ENCODE measurements around the gene DDX23. TPM values are rescaled to one million over a fixed set of nuclear protein-coding genes. Genes with fewer than 3 reads are reported as not detected.

Gene DDX23
- total RNA-seq, 1 donor from 2014 or later = 60.2 TPM

- intact Hi-C loops (cut with DNase I) = no loop called here
- ATAC-seq (no peak), DNase-seq (ENCODE audit: low spot score) (no peak)
These were observed 23.7 kb downstream of the DDX23 start for GRCh38 chr12:48828293-48828692.

- no peak for DNase-seq (ENCODE audit: low spot score)
- ATAC-seq = no peak
These were observed 24.4 kb downstream of the DDX23 start for GRCh38 chr12:48827513-48828096.

GRCh38 chr12:48827026-48827425 is 24.9 kb downstream of the DDX23 start:
- DNase-seq (ENCODE audit: low spot score) = no peak
- intact Hi-C loops (cut with DNase I) = no loop called here
- ATAC-seq = no peak

More at GRCh38 chr12:48827513-48828096, 24.4 kb downstream of the DDX23 start:
- intact Hi-C loops (cut with DNase I) = no loop called here

GRCh38 chr12:48826209-48826855 is 25.6 kb downstream of the DDX23 start:
- ATAC-seq = no peak
- no peak for DNase-seq (ENCODE audit: low spot score)
- intact Hi-C loops (cut with DNase I) = no loop called here

DNA sequence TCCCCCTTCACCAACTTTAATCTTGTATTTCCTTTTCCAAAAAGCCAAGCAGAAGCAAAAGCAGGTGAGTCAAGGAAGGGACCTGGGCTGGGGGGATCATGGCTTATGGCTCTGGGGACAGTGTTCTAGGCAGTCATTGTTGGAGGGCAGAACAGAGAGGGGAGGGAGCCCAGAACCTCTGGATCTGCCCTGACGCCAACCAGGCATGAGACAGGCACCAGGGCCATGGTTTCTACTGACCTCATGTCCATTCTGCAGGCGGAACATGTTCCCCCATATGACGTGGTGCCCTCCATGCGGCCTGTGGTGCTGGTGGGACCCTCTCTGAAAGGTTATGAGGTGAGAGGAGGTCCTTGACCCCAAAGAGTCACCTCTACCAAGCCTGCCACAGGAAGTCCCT is 27.1 kb downstream of the DDX23 start:
- no peak for DNase-seq (ENCODE audit: low spot score)
- intact Hi-C loops (cut with DNase I) = no loop called here
- ATAC-seq = no peak

DNA sequence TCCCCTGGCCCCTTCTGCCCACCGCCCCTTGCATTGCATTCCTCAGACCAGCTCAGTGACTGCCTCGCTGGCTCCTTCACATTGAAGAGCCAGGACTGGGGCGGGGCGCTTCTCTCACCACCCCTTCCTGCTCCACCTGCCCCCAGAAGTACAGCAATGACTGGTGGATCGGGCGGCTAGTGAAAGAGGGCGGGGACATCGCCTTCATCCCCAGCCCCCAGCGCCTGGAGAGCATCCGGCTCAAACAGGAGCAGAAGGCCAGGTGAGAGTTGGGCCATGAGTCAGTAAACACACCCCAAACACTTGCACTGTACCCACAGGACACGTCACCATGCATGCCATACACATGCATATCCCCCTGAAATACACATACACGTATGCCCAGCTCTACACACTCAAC is 27.9 kb downstream of the DDX23 start:
- DNase-seq (ENCODE audit: low spot score) (no peak), ATAC-seq (no peak)
- intact Hi-C loops (cut with DNase I) = no loop called here

GRCh38 chr12:48823281-48823680 is 28.7 kb downstream of the DDX23 start:
- intact Hi-C loops (cut with DNase I) = no loop called here
- no peak for ATAC-seq

DNA sequence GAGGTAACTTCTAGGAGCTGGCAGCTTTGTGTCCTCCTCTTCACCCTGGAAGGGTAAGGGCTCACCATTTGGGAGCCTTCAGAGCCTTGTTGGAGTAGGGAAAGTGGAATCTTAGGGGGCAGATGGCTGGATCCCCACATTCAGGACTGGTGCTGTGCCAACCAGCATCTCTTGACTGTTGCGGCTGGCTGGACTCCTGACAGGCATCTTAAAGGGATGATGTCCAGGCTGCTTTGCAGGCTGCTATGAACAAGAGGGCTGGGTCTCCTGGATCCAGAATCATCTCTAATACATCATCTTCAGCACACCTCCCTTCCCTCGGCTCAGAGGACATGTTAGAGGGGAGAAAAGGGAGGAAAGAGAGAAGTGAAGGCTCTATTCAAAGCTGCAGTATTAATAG is 29.3 kb downstream of the DDX23 start:
- DNase-seq (ENCODE audit: low spot score) = no peak
- intact Hi-C loops (cut with DNase I) = no loop called here
- ATAC-seq = no peak

More at GRCh38 chr12:48823281-48823680, 28.7 kb downstream of the DDX23 start:
- no peak for DNase-seq (ENCODE audit: low spot score)

GRCh38 chr12:48822139-48822538 is 29.8 kb downstream of the DDX23 start:
- ATAC-seq (no peak), DNase-seq (ENCODE audit: low spot score) (no peak)
- intact Hi-C loops (cut with DNase I) = no loop called here

DNA sequence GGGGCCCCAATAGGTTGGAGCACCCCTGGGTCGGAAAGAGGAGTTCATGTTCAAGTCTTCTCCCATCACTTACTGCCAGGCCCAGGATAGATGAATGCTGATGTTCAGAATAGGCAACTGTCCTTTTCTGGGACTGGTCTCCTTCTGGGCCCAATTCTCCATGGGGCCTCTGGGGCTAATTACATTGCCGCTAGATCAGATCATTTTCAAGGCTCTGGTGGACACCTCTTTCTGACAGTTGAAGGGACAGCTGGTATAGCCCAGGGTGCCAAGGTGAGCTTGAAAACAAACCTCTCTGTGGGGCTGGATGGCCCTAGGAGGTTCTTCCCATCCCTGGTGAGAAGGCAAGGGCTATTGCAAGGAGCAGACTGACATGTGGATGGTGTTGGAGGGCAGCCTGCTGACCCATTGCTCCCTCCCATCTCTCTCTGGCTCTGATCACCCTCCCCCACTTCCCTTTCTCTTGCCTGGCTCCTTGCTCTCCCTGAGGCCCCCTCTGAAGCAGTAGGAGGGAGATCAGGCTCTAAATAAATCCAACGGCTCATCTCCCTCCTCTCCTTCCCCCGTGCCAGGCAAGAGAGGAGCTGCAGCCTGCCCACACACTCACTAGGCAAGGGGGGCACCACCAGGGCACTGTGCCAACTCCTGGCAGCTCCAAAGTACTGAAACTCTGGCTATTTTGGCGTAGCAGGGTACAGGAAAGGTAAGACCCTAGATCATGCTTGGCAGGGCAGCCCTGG is 31.8 kb downstream of the DDX23 start:
- no peak for DNase-seq (ENCODE audit: low spot score)
- ATAC-seq = no peak
- intact Hi-C loops (cut with DNase I) = no loop called here

DNA sequence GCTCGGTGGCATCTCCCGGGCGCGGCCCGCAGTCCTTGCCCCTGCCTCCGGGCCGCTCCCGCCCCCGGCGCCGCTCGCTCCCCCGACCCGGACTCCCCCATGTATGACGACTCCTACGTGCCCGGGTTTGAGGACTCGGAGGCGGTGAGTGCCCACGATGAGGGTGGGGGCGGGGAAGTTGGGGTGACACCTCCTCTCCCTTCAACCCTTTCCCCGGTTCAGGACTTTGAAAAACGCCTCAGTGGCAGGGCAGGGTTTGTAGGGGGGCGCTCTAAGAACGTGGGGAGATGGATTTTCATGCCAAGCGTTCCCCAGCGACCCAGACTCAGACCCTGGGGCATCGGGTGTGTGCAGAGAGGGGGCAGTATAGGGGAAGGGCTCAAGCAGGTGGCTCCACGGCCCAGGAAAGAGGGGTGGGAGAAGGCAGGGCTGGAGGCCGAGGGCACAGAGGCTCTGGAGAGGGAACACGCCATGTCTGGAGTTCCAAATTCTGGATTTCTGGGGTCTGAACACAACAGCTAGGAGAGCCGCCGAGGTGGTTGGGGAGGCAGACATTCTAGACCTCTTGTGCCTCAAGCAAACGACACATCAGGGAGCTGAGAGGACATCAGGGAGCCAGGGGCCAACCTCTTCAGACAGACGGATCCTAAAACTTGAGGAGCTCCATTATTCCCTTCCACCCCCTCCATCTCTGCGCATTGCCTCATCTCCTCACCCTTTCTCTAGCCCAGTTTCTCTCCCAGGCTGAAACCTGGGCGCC is 33.0 kb downstream of the DDX23 start:
- intact Hi-C loops (cut with DNase I) = no loop called here
- ATAC-seq = no peak

GRCh38 chr12:48817873-48818830 is 33.8 kb downstream of the DDX23 start, which contains the start of gene CACNB3:
Gene CACNB3, plus strand, starts transcription at chr12:48818496. Its CDS starts 434 bp downstream, at chr12:48818930.
- intact Hi-C loops (cut with DNase I) = no loop called here
- ATAC-seq = peak; percentile 12
- DNase-seq (ENCODE audit: low spot score) = peak; percentile 87

More for the DNA sequence above, 33.0 kb downstream of the DDX23 start:
- DNase-seq (ENCODE audit: low spot score) = peak; percentile 68

DNA sequence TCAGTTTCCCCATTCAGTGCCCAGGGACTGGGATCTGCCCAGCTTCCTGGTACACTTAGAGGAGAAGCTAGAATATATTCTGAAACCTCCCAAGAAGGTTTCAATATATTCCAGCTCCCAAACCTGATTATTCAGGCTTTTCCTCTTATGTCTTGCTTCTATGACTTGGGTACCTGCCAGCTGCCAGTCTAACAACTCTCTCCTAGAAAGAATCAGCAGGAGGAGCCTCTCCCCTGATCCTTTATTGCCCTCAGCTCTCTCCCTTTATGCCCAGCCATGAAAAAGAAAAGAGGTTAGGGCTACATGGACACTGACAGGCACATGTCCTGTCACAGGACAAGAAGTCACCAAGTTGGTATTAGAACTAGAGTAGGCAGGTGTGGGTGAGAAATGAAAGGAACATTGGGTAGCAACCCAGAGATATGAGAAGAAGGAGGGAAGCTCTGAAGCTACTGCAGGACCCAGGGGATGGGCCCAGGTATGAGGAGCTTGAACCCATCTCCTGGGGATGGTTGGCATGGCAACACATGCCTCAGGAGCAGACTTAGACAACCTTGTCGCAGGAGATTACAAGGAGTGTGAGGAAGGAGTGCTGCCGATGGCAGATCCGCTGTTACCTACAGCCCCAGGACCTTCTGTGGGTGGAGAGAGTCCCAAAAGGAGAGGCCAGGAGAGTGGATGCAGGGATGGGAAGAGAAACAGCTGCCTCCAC is 35.7 kb downstream of the DDX23 start:
- DNase-seq (ENCODE audit: low spot score) (no peak), ATAC-seq (no peak)
- intact Hi-C loops (cut with DNase I) = no loop called here

DNA sequence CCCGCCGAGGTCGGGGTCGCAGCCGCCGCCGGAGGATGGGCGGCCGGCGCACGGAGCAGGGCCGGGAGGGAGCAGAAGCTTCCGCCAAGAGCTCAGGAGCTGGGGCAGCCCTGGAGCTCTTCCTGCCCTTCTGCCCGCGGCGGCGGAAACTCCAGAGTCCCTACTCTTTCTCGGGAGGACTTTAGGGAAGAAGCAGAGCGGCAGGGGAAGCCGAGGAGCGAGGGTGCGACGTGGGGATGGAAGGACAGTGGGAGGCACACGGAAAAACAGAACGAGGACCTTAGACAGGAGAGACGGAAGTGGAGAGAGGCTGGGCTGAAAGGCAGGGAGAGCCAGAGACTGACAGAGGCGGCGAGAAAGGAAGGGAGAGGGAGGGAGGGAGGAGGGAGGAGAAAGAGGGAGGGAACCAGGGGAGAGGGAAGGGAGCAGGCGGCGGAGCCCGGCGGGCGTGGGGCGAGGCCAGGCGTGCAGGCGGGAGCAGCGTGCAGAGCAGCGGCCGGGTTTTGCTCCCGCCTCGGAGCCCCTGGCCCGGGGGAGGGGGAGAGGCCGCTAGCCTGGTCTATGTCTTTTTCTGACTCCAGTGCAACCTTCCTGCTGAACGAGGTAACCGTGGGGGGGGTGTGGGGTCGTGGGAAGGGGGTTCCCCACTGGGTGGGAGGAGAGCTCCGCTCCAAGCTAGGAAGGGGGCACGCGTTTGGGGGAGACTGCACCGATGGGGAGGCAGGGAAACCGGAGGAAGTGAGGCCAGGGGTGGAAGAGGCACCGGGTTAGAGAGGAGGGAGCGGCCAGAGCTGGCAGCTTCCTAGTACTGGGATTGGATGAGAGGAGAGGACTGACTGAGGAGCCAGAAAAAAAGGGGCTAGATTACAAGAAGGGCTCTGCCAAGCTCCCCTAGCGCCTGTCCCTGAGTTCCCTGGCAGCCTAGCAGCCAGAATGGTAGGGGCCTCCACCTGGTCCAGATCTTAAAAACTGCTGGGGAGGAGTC is 36.5 kb downstream of the DDX23 start:
- DNase-seq (ENCODE audit: low spot score) (peak; percentile 87), ATAC-seq (peak; percentile 84)
- intact Hi-C loops (cut with DNase I) = no loop called here

- peak; percentile 93 for DNase-seq (ENCODE audit: low spot score)
- peak; percentile 86 for ATAC-seq
- intact Hi-C loops (cut with DNase I) = no loop called here
These were observed 37.5 kb downstream of the DDX23 start for GRCh38 chr12:48814262-48815125.

Measured in sciatic nerve (tissue), 2 donors.